Motor neuron (in vitro differentiated cells): ENCODE data around the gene RABGGTA. TPM values are rescaled to one million over a fixed set of nuclear protein-coding genes. Genes with fewer than 3 reads are reported as not detected.

Experiments used
- ATAC-seq, 8 experiments: fragments of 200-7000 bp; cut with Tn5 transposase; replicated peaks in 6 of 8; 2 replicates each; pipeline ENCODE4 v1.8.0; 2021; ENCODE audit warnings: mild to moderate bottlenecking in 8 of 8, moderate library complexity in 8 of 8
- H3K27ac ChIP-seq, 2 donors: fragments of 250-450 bp; sonication (Bioruptor Pico); 2 replicates each; pipeline ENCODE4 v1.9.0; 2021; ENCODE audit warnings: antibody characterized with exemption in 2 of 2, mild to moderate bottlenecking in 2 of 2, moderate library complexity in 1 of 2
- H3K4me1 ChIP-seq, 2 donors: fragments of 250-450 bp; sonication (Bioruptor Pico); replicated peaks in 1 of 2; 2 replicates each; pipeline ENCODE4 v1.6.1; 2021; ENCODE audit warnings: antibody characterized with exemption in 2 of 2, mild to moderate bottlenecking in 2 of 2, moderate library complexity in 1 of 2
- H3K4me3 ChIP-seq, 5 donors: fragments of 250-450 bp; sonication (Bioruptor Pico); 2 replicates each; pipeline ENCODE4 v1.9.0; 2021; ENCODE audit warnings: antibody characterized with exemption in 5 of 5, mild to moderate bottlenecking in 5 of 5, moderate library complexity in 4 of 5
- WGBS, 10 experiments: fragments of 450-650 bp; shearing (Covaris generic); methylation state at CpG; one replicate each; pipeline ENCODE4 v1.0.0; 2022; 5-methylcytosine and 5-hydroxymethylcytosine counted together
- in situ Hi-C, 9 experiments: fragments of 400-800 bp; cut with MboI; loops; one replicate each; pipeline ENCODE4 v1.15.0; 2021; ENCODE audit warnings: low sequenced_read_pairs in 9 of 9, low pct_unique_long_range_greater_than_20kb in 2 of 9; ENCODE audit not compliant: unreplicated experiment in 9 of 9
- total RNA-seq, 8 experiments: library from RNA; unstranded; fragments of 300-600 nt; gene quantifications; 2 replicates each; pipeline versions ENCODE4 v1.2.3 to v1.2.4, GENCODE V29; 2022

The RABGGTA gene
- total RNA-seq, 8 experiments from 2014 or later: 13.3 to 28.0 (median 19.6) TPM

- in situ Hi-C loops: no loop called here
- no peak overlapping the region for H3K4me3 ChIP-seq
- no peak overlapping the region for H3K27ac ChIP-seq
- no peak for ATAC-seq
- peaks cover 17 to 33% of the 10 kb centered on the region in 2 donors for H3K4me1 ChIP-seq
- 90 to 100% (median 100%) methylated on average over 1 to 5 of the region's 6 CpGs; no CpG with 5 or more reads in 1 of the 10 experiments for WGBS, 10 experiments
These were observed 34.5 kb downstream of the RABGGTA start for GRCh38 chr14:24236689-24237462.

DNA sequence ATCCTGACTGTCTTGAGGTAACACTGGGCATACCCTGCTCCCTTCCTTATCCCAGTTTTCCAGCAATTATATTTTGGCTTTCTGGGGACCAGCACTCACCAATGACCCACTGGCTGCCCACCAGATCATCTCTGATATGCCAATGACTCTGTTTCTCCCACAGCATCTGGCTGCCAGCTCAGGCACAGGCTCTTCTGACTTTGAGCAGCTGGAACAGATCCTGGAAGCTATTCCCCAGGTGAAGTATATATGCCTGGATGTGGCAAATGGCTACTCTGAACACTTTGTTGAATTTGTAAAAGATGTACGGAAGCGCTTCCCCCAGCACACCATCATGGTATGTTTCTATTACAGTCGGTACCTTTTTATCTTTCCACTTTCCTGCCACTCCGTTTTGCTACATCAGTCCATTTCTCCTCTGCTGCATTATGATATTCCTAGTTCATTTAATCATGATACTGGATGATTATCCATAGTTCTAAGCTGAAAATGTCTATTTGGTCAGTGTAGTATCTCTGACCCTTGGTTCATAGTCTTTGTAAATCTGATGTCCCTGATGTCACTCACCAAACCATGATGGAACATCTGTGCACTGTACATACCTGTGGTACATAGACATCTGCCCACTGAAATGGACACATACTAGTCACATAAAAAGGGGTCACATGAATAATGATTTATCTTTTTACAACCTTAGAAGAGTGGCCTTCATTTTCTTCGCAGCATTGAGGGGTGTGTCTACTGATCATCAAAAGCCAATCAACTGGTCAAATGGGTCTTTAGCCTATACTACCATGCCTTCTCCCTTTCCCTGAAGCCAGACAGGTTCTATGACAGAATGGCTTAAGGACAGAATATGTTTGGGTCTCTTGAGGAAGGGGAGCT lies 35.4 kb downstream of the RABGGTA start:
- no peak overlapping the region for H3K4me3 ChIP-seq
- in situ Hi-C loops: no loop called here
- H3K4me1 ChIP-seq: peaks cover 11 to 30% of the 10 kb centered on the region in 2 donors
- WGBS, 10 experiments: 83 to 100% (median 98%) methylated on average over 1 to 5 of the region's 5 CpGs; no CpG with 5 or more reads in 3 of the 10 experiments
- ATAC-seq: no peak
- H3K27ac ChIP-seq: no peak overlapping the region

GRCh38 chr14:24234095-24235005 lies 37.0 kb downstream of the RABGGTA start:
- Histone ChIP-seq H3K4me3 (no peak overlapping the region), H3K4me1 (peaks cover 11 to 18% of the 10 kb centered on the region in 2 donors), H3K27ac (no peak overlapping the region)
- WGBS, 10 experiments: 43 to 100% (median 97%) methylated on average over 1 to 3 of the region's 3 CpGs; no CpG with 5 or more reads in 1 of the 10 experiments
- in situ Hi-C loops: no loop called here
- no peak for ATAC-seq

DNA sequence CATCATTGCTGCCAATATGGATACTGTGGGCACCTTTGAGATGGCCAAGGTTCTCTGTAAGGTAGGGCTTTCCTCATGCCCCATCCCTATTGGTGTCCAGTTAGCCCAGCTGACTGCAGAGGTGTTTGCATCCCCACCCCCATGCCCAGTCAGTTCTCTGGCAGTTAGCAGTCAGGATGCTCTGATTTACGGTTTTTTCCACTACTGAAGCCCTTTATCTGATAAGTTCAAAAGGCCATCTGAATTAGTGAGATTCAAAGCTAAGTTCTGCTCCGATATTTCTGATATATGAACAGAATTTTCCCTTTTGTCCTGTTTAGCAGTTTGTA lies 37.9 kb downstream of the RABGGTA start:
- 50 to 100% (median 85%) methylated on average over 1 to 2 of the region's 2 CpGs; no CpG with 5 or more reads in 2 of the 10 experiments for WGBS, 10 experiments
- H3K4me3 ChIP-seq: peak overlapping the region; percentile 66 to 97 (median 90)

DNA sequence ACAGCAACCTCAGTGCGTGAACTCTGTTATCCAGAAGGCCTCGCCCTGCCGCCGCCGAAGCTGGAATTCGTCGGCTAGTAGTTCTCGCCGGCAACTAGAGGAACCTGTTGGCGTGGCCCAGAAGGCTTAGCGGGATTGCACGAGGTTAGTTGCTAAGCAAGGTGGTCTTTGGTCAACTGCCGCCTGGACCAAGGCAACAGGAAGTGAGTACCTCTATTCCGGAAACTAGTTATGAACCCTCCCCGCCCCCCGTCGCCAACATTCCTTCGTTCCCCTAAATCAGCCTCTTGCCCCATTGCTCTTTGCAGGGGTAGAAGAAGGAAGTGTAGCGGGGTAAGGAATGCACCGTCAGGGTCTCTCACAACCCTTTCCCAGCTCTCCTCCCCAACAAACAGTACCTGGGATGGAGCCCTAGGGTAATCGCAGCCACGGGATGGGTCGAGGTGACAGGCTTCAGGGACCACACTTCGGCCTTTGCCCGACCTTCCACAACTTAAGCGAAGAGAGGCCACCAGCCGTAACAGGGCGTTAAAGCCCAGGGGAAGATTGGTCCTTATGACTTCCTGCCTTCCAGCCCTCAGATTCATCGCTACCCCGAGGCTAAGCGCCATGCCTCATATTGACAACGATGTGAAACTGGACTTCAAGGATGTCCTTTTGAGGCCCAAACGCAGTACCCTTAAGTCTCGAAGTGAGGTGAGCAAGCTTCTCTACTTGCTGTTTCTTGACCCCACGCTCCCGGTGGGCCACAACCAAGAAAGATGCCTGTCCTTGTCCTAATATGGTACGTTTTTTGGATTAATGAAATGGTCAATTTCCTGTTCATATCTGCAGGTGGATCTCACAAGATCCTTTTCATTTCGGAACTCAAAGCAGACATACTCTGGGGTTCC lies 38.5 kb downstream of the RABGGTA start, which contains the start of gene GMPR2:
Gene GMPR2, plus strand, starts transcription at position 285 of the 893 bp plus-strand sequence. Its CDS starts 325 bp downstream, at position 610.
- 0 to 40% (median 9%) methylated on average over 1 to 26 of the region's 38 CpGs; no CpG with 5 or more reads in 1 of the 10 experiments for WGBS, 10 experiments
- ATAC-seq: peak; percentile 32 to 83 (median 80)

More for the DNA sequence above, 37.9 kb downstream of the RABGGTA start:
- Histone ChIP-seq H3K4me1 (peaks cover 11 to 15% of the 10 kb centered on the region in 2 donors), H3K27ac (no peak overlapping the region)
- ATAC-seq: no peak
- in situ Hi-C loops: no loop called here

DNA sequence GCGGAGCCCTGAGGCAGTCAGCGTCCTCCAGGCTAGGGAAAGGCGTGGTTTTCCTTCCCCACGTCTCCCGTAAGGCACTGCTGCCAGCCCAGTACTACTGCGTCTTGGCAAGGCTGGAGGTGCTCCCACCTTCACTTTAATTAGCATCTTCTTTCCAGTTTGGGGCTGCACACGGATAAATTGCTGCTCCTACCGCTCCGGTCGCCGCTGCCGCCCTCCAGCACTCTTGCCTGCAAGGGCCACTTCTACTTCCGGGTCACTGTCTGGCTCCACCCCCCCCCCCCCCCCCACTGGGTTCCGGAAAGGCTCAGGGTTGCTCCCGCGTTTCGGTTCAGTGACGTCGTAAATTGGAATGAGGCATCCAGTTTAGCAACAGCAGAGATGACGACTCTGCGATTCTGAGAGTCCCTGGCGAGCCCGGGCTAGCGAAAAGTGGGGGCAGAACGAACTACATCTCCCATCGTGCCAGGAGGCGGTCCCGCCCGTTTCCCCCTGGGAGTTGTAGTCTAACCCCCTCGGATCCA lies 39.2 kb downstream of the RABGGTA start, which contains the start of gene NEDD8:
Gene NEDD8, minus strand, starts transcription at position 247 of the 524 bp plus-strand sequence. Its CDS starts 100 bp downstream, at position 147.
- peak; percentile 64 to 92 (median 90) for ATAC-seq
- peak within 1 kb of the TSS; percentile 66 to 97 (median 90) for H3K4me3 ChIP-seq
- H3K27ac ChIP-seq: peak within 1 kb of the TSS; percentile 84 to 95
- in situ Hi-C loops: no loop called here
- 0 to 2% (median 0%) methylated on average over 2 to 7 of the region's 30 CpGs; no CpG with 5 or more reads in 6 of the 10 experiments for WGBS, 10 experiments
- H3K4me1 ChIP-seq: peaks cover 11 to 15% of the 10 kb centered on the region in 2 donors

More for the DNA sequence above, 38.5 kb downstream of the RABGGTA start, which contains the start of gene GMPR2:
- H3K4me3 ChIP-seq: peak within 1 kb of the TSS; percentile 66 to 97 (median 90)
- peak within 1 kb of the TSS; percentile 84 to 95 for H3K27ac ChIP-seq
- peaks cover 11 to 15% of the 10 kb centered on the region in 2 donors for H3K4me1 ChIP-seq
- in situ Hi-C loops: no loop called here

DNA sequence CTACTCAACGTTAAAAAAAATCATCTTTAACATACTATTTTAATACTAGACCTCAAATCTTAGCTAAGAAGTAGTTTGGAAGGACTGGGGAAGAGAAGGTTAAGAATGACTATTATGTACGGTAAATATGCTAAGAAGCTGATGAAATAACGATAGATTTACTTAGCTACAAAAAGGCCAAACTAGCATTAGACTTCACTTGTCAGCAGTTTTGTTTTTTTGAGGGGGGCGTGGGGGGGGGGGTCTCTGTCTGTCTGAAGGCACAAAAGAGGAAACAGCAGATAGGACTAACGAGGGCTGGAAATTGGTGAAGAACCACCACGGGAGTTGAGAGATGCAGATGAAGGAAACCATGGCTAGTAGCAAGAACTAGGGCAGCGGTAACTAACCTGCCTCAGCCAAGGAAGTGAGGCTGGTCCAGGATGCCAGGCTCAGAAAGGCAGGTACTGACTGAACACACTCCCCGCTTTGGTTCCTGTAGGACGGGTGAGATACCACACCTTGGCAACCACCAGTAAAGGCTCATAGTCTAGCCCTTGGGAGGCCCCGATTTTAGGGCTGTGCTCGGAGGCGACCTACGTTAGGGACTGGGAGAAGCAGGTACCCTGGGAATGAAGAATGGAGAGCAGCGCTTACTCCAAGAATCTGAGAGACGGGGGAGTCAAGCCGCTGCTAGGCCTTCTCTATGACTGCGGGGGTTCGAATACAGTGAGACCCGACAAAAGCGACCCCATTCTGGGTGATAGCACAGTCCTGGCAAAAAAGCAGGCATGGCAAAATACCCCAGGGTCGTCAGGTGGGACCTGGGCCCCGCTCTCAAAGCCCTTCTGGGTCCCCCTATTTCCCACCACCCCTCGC lies 39.9 kb downstream of the RABGGTA start:
- H3K4me1 ChIP-seq: peaks cover 11 to 15% of the 10 kb centered on the region in 2 donors
- peak overlapping the region; percentile 84 to 95 for H3K27ac ChIP-seq
- WGBS, 10 experiments: 3 to 85% (median 22%) methylated on average over 2 to 9 of the region's 23 CpGs; no CpG with 5 or more reads in 1 of the 10 experiments
- peak in 3 of 8 experiments; percentile 4 to 7 (median 5) for ATAC-seq
- in situ Hi-C loops: no loop called here
- H3K4me3 ChIP-seq: peak overlapping the region; percentile 66 to 97 (median 90)

- ATAC-seq: no peak
- WGBS, 10 experiments: 0% methylated on average over 1 of the region's 1 CpG; no CpG with 5 or more reads in 9 of the 10 experiments
- H3K27ac ChIP-seq: no peak overlapping the region
- peaks cover 11 to 13% of the 10 kb centered on the region in 2 donors for H3K4me1 ChIP-seq
- in situ Hi-C loops: no loop called here
- no peak overlapping the region for H3K4me3 ChIP-seq
These were observed 42.5 kb downstream of the RABGGTA start for GRCh38 chr14:24228902-24229301.

DNA sequence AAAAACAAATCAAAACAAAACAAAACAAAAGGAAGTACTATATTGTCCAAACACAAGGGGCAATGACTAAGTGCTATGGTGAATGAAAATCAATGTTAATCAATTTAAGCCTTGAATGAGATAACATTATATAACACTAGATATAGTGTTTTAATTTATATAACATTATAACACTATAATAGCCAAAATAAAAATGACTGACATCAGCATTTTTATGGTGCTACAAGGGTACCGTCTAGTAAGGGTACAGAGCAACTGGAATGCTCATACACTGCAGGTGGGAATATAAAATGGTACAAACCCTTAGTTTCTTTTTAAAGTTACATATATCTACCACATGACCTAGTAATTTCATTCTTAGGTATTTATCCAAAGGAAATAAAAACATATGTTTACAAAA lies 44.9 kb downstream of the RABGGTA start:
- in situ Hi-C loops: no loop called here

GRCh38 chr14:24224618-24225071 lies 46.8 kb downstream of the RABGGTA start:
- no peak for ATAC-seq
- WGBS, 10 experiments: 62 to 100% (median 94%) methylated on average over 1 to 7 of the region's 7 CpGs
- in situ Hi-C loops: no loop called here
- H3K27ac ChIP-seq: no peak overlapping the region
- no peaks in the 10 kb centered on the region for H3K4me1 ChIP-seq
- no peak overlapping the region for H3K4me3 ChIP-seq

More for the DNA sequence above, 44.9 kb downstream of the RABGGTA start:
- ATAC-seq: no peak
- Histone ChIP-seq H3K4me3 (no peak overlapping the region), H3K27ac (no peak overlapping the region), H3K4me1 (peaks cover 3 to 5% of the 10 kb centered on the region in 2 donors)
- WGBS, 10 experiments: 38 to 100% (median 83%) methylated on average over 1 of the region's 1 CpG; no CpG with 5 or more reads in 1 of the 10 experiments
